HG03342 (cell line): Measurements from ENCODE around the gene NTSR1.

Experiments used
- ATAC-seq: cut with Tn5 transposase; IDR thresholded peaks from one replicate; pipeline ENCODE4 v1.9.1; 2021; ENCODE audit warnings: mild to moderate bottlenecking, moderate library complexity; ENCODE audit not compliant: unreplicated experiment

The NTSR1 gene

GRCh38 chr20:62708591-62709536 is at the start of gene NTSR1:
Gene NTSR1, plus strand, starts transcription at chr20:62708836. Its CDS starts 372 bp downstream, at chr20:62709208.
- ATAC-seq: no peak

- ATAC-seq: no peak
These were observed 49.0 kb upstream of the NTSR1 start for GRCh38 chr20:62659488-62660239.

GRCh38 chr20:62660240-62660615 is 48.4 kb upstream of the NTSR1 start:
- no peak for ATAC-seq

GRCh38 chr20:62660768-62661167 is 47.9 kb upstream of the NTSR1 start:
- no peak for ATAC-seq

- ATAC-seq: no peak
These were observed 47.0 kb upstream of the NTSR1 start for GRCh38 chr20:62661647-62662046.

- ATAC-seq: no peak
These were observed 46.2 kb upstream of the NTSR1 start for GRCh38 chr20:62662422-62662821.

- no peak for ATAC-seq
These were observed 45.3 kb upstream of the NTSR1 start for GRCh38 chr20:62663145-62664018.

GRCh38 chr20:62664019-62664971 is 44.3 kb upstream of the NTSR1 start:
- ATAC-seq: no peak

- ATAC-seq: no peak
These were observed 43.4 kb upstream of the NTSR1 start for GRCh38 chr20:62665153-62665754.

GRCh38 chr20:62665826-62666735 is 42.6 kb upstream of the NTSR1 start:
- ATAC-seq: no peak

GRCh38 chr20:62666736-62667529 is 41.7 kb upstream of the NTSR1 start:
- no peak for ATAC-seq

- ATAC-seq: no peak
These were observed 40.9 kb upstream of the NTSR1 start for GRCh38 chr20:62667530-62668440.

- no peak for ATAC-seq
These were observed 40.1 kb upstream of the NTSR1 start for GRCh38 chr20:62668441-62669027.

- no peak for ATAC-seq
These were observed 39.4 kb upstream of the NTSR1 start for GRCh38 chr20:62669249-62669648.

- no peak for ATAC-seq
These were observed 38.5 kb upstream of the NTSR1 start for GRCh38 chr20:62670156-62670555.

GRCh38 chr20:62670998-62671397 is 37.6 kb upstream of the NTSR1 start:
- no peak for ATAC-seq
